ENCODE results near the gene PTPRG. TPM values are rescaled to one million over a fixed set of nuclear protein-coding genes. Genes with fewer than 3 reads are reported as not detected.

The PTPRG gene
- total and polyA plus RNA-seq, 2 experiments from 2014 or later: 24.4 to 131 TPM

- no peak for TF ChIP-seq REST (IDR thresholded peaks at IDR 0.05; ENCODE audit: unreplicated experiment)
- peak; percentile 61 to 68 for TF ChIP-seq CTCF (conservative IDR thresholded peaks at IDR 0.05; ENCODE audit: low read depth in 2 of 2)
- TF ChIP-seq STAT1 (IDR thresholded peaks at IDR 0.05; ENCODE audit: unreplicated experiment): no peak
- Mint-ChIP-seq H3K9me3 (no peaks in the 10 kb centered on the region), H3K36me3 (ENCODE audit: low read depth) (peaks cover 19% of the 10 kb centered on the region), H3K27ac (no peak overlapping the region), H3K4me1 (peaks cover 8% of the 10 kb centered on the region; the same call in 2 of the 3 replicates), H3K4me3 (no peak overlapping the region), H3K27me3 (ENCODE audit: insufficient read depth, low read depth, poor library complexity) (peaks cover 1% of the 10 kb centered on the region)
- no peaks in the 10 kb centered on the region for H3F3A ChIP-seq (replicated peaks; ENCODE audit: low read depth)
- H3K27me3 ChIP-seq (ENCODE audit: insufficient read depth): no peaks in the 10 kb centered on the region
- H3K27ac ChIP-seq (ENCODE audit: low read depth): no peak overlapping the region
- H3K36me3 ChIP-seq (ENCODE audit: insufficient read depth): no peaks in the 10 kb centered on the region
- no peaks in the 10 kb centered on the region for H3K4me1 ChIP-seq (ENCODE audit: insufficient read depth)
- H4K20me1 ChIP-seq (replicated peaks; ENCODE audit: insufficient read depth): no peaks in the 10 kb centered on the region; the same call in 1 of the 2 replicates
- H3K4me3 ChIP-seq: no peak overlapping the region
- DNase-seq (ENCODE audit: low spot score) (peak; percentile 46), ATAC-seq (peak; percentile 49)
- H3K9me2 ChIP-seq (ENCODE audit: insufficient read depth): no peaks in the 10 kb centered on the region
- no peak overlapping the region for H2AFZ ChIP-seq
- no peak overlapping the region for H3K4me2 ChIP-seq
- peaks cover under 1% of the 10 kb centered on the region; the same call in 1 of the 2 replicates for H3K79me2 ChIP-seq (replicated peaks; ENCODE audit: insufficient read depth)
Observed at GRCh38 chr3:62131620-62132019, 570.2 kb downstream of the PTPRG start.

- Histone ChIP-seq H3F3A (replicated peaks; ENCODE audit: low read depth) (no peaks in the 10 kb centered on the region), H3K27me3 (ENCODE audit: insufficient read depth) (no peaks in the 10 kb centered on the region), H4K20me1 (replicated peaks; ENCODE audit: insufficient read depth) (no peaks in the 10 kb centered on the region), H3K4me3 (no peak overlapping the region), H2AFZ (no peak overlapping the region), H3K4me1 (ENCODE audit: insufficient read depth) (no peaks in the 10 kb centered on the region), H3K27ac (ENCODE audit: low read depth) (no peak overlapping the region), H3K4me2 (no peak overlapping the region), H3K36me3 (ENCODE audit: insufficient read depth) (no peaks in the 10 kb centered on the region), H3K9me2 (ENCODE audit: insufficient read depth) (no peaks in the 10 kb centered on the region), H3K79me2 (replicated peaks; ENCODE audit: insufficient read depth) (no peaks in the 10 kb centered on the region; the same call in 1 of the 2 replicates)
- peaks cover 23% of the 10 kb centered on the region for H3K36me3 Mint-ChIP-seq (ENCODE audit: low read depth)
- no peaks in the 10 kb centered on the region for H3K9me3 Mint-ChIP-seq
- H3K27ac Mint-ChIP-seq: no peak overlapping the region
- no peak overlapping the region for H3K4me3 Mint-ChIP-seq
- H3K4me1 Mint-ChIP-seq: peaks cover 6% of the 10 kb centered on the region; the same call in 2 of the 3 replicates
- no peak for ATAC-seq
- no peak for DNase-seq (ENCODE audit: low spot score)
- H3K27me3 Mint-ChIP-seq (ENCODE audit: insufficient read depth, low read depth, poor library complexity): peaks cover 1% of the 10 kb centered on the region
- TF ChIP-seq EZH2phosphoT487 (IDR thresholded peaks at IDR 0.05; ENCODE audit: unreplicated experiment): no peak
- TF ChIP-seq POLR2AphosphoS5 (IDR thresholded peaks at IDR 0.05; ENCODE audit: low read depth): no peak
- no peak for TF ChIP-seq CREB1 (CRISPR knock-in tag; IDR thresholded peaks at IDR 0.05; ENCODE audit: low read depth)
- no peak for TF ChIP-seq STAT1 (IDR thresholded peaks at IDR 0.05; ENCODE audit: unreplicated experiment)
- no peak for TF ChIP-seq NANOG (IDR thresholded peaks at IDR 0.05; ENCODE audit: borderline replicate concordance)
- TF ChIP-seq ZNF462 (CRISPR knock-in tag; IDR thresholded peaks at IDR 0.05): no peak
- TF ChIP-seq ZNF331 (CRISPR knock-in tag; IDR thresholded peaks at IDR 0.05; ENCODE audit: low read depth): no peak
- no peak for TF ChIP-seq EZH2 (IDR thresholded peaks at IDR 0.05; ENCODE audit: low read depth, unreplicated experiment)
Observed at GRCh38 chr3:62132027-62132602, 570.7 kb downstream of the PTPRG start.

All from GM23338 (cell line).